GM10266 (cell line): ENCODE data around the gene HCFC1R1.

Experiments used
- DNase-seq: peaks from one replicate; pipeline ENCODE4 v3.0.0; 2012; ENCODE audit errors: extremely low spot score
- CTCF ChIP-seq: IDR thresholded peaks from 2 replicates; pipeline ENCODE4 v1.5.1; 2012; ENCODE audit warnings: mild to moderate bottlenecking, low read depth; ENCODE audit not compliant: control insufficient read depth, insufficient read depth; ENCODE audit errors: missing control alignments

The HCFC1R1 gene

GRCh38 chr16:3023415-3023668 is 400 bp downstream of the HCFC1R1 start:
- DNase-seq = no peak
- no peak for TF ChIP-seq CTCF

DNA sequence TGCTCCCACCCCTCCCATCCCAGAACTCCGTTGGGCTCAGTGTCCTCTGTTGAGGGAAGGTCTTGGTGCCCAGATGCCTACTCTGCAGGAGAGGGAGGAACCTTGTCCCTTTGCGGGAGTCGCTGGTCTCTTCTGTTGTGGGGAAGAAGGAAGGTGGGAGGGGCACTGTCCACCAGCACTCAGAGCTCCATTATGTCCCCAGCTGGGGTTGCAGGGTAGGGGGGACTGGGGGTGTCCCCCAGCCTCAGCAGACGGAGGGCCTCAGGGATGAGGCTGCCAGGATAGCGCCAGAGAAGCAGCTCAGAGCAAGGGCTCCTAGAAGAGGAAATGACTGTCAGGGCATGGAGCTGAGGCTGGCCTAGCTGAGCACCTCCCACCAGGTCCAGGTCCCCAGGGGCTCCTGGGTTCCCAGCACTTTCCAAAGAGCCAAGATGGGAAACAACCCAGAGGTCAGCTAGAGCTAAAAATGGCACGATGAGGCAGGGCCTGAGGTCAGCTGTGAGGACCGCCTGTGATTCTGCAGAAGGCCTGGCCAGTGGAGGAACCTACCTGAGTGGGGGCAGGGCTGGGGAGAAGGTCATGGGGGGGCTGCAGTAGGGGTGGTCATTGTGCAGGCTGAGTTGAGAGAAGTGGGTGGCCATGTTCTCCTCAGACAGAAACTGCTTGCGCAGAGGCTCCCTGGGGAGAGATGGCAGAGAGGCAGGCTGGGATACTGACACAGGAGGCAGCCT is 893 bp downstream of the HCFC1R1 start:
- no peak for TF ChIP-seq CTCF
- no peak for DNase-seq

GRCh38 chr16:3022208-3022683 is 1.5 kb downstream of the HCFC1R1 start:
- DNase-seq = peak; percentile 79
- TF ChIP-seq CTCF = no peak

- peak; percentile 38 for TF ChIP-seq CTCF
- peak; percentile 86 for DNase-seq
These were observed 2.1 kb downstream of the HCFC1R1 start for GRCh38 chr16:3021449-3022207.

- no peak for DNase-seq
- peak; percentile 15 for TF ChIP-seq CTCF
These were observed 2.9 kb downstream of the HCFC1R1 start for GRCh38 chr16:3020604-3021448.

DNA sequence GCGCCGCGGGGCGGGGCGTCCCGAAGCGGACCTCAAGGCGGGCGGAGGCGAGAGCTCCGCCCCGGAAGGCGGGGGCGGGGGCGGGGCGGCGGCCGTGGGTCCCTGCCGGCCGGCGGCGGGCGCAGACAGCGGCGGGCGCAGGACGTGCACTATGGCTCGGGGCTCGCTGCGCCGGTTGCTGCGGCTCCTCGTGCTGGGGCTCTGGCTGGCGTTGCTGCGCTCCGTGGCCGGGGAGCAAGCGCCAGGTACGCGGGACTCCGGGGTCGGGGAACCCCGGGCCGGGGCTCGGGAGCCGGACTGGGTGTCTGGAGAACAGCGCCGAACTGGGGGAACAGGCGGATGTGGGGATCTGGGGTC is 3.5 kb downstream of the HCFC1R1 start, which contains the start of gene TNFRSF12A:
TSS of gene TNFRSF12A (plus strand) at position 122 of the 357 bp plus-strand sequence. CDS start at position 152, 30 bp downstream.
- DNase-seq = peak; percentile 95

More for the DNA sequence above, 3.5 kb downstream of the HCFC1R1 start, which contains the start of gene TNFRSF12A:
- peak; percentile 2 for TF ChIP-seq CTCF
